ENCODE data around the gene ARHGAP10. TPM values are rescaled to one million over a fixed set of nuclear protein-coding genes. Genes with fewer than 3 reads are reported as not detected.

ARHGAP10 gene
- total RNA-seq, 1 experiment from 2014 or later, result 11.7 TPM

DNA sequence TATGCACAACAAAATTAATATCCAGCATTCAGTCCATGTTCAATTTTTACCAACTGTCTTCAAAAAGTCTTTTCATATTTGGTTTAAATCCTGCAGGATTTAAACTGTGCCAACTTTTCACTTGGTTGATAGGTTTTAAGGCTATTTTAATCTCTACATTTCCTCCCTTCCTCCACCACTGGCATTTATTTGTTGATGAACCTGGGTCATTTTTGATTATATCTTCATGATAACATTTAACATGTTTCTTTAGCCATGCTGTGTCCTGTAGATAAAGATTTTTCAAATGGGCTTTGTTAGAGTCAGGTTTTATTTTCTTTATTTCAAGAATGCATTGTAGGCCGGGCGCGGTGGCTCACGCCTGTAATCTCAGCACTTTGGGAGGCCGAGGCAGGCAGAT is 216.4 kb downstream of the ARHGAP10 start:
- Histone ChIP-seq H3K4me1 (ENCODE audit: control insufficient read depth, insufficient read depth, low read length) (no peaks in the 10 kb centered on the region), H3K27ac (ENCODE audit: low read length) (no peak overlapping the region), H3K27me3 (ENCODE audit: control insufficient read depth, insufficient read depth, low read length) (no peaks in the 10 kb centered on the region), H3K4me3 (ENCODE audit: low read depth in 2 of 2, low read length in 2 of 2) (no peak overlapping the region), H3K9me3 (ENCODE audit: control insufficient read depth, insufficient read depth, low read depth, low read length) (no peaks in the 10 kb centered on the region), H3K36me3 (ENCODE audit: control insufficient read depth, insufficient read depth, low read length) (no peaks in the 10 kb centered on the region; the same call in 1 of the 2 replicates)
- BruUV-seq (replicated peaks), result no TSS peak
- no peak for ATAC-seq
- TF ChIP-seq, protein P1, sequence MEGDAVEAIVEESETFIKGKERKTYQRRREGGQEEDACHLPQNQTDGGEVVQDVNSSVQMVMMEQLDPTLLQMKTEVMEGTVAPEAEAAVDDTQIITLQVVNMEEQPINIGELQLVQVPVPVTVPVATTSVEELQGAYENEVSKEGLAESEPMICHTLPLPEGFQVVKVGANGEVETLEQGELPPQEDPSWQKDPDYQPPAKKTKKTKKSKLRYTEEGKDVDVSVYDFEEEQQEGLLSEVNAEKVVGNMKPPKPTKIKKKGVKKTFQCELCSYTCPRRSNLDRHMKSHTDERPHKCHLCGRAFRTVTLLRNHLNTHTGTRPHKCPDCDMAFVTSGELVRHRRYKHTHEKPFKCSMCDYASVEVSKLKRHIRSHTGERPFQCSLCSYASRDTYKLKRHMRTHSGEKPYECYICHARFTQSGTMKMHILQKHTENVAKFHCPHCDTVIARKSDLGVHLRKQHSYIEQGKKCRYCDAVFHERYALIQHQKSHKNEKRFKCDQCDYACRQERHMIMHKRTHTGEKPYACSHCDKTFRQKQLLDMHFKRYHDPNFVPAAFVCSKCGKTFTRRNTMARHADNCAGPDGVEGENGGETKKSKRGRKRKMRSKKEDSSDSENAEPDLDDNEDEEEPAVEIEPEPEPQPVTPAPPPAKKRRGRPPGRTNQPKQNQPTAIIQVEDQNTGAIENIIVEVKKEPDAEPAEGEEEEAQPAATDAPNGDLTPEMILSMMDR (IDR thresholded peaks at IDR 0.05), result no peak
- TF ChIP-seq, protein P2, sequence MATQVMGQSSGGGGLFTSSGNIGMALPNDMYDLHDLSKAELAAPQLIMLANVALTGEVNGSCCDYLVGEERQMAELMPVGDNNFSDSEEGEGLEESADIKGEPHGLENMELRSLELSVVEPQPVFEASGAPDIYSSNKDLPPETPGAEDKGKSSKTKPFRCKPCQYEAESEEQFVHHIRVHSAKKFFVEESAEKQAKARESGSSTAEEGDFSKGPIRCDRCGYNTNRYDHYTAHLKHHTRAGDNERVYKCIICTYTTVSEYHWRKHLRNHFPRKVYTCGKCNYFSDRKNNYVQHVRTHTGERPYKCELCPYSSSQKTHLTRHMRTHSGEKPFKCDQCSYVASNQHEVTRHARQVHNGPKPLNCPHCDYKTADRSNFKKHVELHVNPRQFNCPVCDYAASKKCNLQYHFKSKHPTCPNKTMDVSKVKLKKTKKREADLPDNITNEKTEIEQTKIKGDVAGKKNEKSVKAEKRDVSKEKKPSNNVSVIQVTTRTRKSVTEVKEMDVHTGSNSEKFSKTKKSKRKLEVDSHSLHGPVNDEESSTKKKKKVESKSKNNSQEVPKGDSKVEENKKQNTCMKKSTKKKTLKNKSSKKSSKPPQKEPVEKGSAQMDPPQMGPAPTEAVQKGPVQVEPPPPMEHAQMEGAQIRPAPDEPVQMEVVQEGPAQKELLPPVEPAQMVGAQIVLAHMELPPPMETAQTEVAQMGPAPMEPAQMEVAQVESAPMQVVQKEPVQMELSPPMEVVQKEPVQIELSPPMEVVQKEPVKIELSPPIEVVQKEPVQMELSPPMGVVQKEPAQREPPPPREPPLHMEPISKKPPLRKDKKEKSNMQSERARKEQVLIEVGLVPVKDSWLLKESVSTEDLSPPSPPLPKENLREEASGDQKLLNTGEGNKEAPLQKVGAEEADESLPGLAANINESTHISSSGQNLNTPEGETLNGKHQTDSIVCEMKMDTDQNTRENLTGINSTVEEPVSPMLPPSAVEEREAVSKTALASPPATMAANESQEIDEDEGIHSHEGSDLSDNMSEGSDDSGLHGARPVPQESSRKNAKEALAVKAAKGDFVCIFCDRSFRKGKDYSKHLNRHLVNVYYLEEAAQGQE (IDR thresholded peaks at IDR 0.05; ENCODE audit: insufficient read depth in 1 of 2, low read depth in 2 of 2, low read length in 1 of 2), result no peak
- no peak for TF ChIP-seq TCF7L2 (IDR thresholded peaks at IDR 0.05; ENCODE audit: low read depth, low read length)
- TF ChIP-seq POLR2AphosphoS5 (IDR thresholded peaks at IDR 0.05; ENCODE audit: low read depth, low read length), result no peak
- TF ChIP-seq SIN3A (IDR thresholded peaks at IDR 0.05; ENCODE audit: borderline replicate concordance, insufficient read depth, low read depth, low read length), result no peak
- intact Hi-C loops (cut with micrococcal nuclease; ENCODE audit: unreplicated experiment), result no loop called here
- in situ Hi-C loops (cut with HindIII; ENCODE audit: low pct_unique_long_range_greater_than_20kb, low sequenced_read_pairs), result no loop called here
- DNase-seq (ENCODE audit: low read depth, low spot score), result no peak
- ChIA-PET POLR2A (no interaction called here), CTCF (interaction anchor here (0.7 kb wide), 1 partner anchor 12 kb away, joined by 4 read pairs; no protein-coding TSS in a partner anchor)

- no peak for DNase-seq (ENCODE audit: low read depth, low spot score)
- no peak for ATAC-seq
- POLR2A ChIA-PET, result no interaction called here
- Histone ChIP-seq H3K36me3 (ENCODE audit: control insufficient read depth, insufficient read depth, low read length) (no peaks in the 10 kb centered on the region; the same call in 1 of the 2 replicates), H3K27me3 (ENCODE audit: control insufficient read depth, insufficient read depth, low read length) (no peaks in the 10 kb centered on the region), H3K27ac (ENCODE audit: low read length) (no peak overlapping the region), H3K4me1 (ENCODE audit: control insufficient read depth, insufficient read depth, low read length) (no peaks in the 10 kb centered on the region), H3K9me3 (ENCODE audit: control insufficient read depth, insufficient read depth, low read depth, low read length) (no peaks in the 10 kb centered on the region), H3K4me3 (ENCODE audit: low read depth in 2 of 2, low read length in 2 of 2) (no peak overlapping the region)
- CTCF ChIA-PET, result no interaction called here
- intact Hi-C loops (cut with micrococcal nuclease; ENCODE audit: unreplicated experiment), result no loop called here
- TF ChIP-seq, protein P1 (IDR thresholded peaks at IDR 0.05), result no peak
- TF ChIP-seq, protein P2 (IDR thresholded peaks at IDR 0.05; ENCODE audit: insufficient read depth in 1 of 2, low read depth in 2 of 2, low read length in 1 of 2), result no peak
- TF ChIP-seq POLR2AphosphoS5 (IDR thresholded peaks at IDR 0.05; ENCODE audit: low read depth, low read length) (no peak), TCF7L2 (IDR thresholded peaks at IDR 0.05; ENCODE audit: low read depth, low read length) (no peak), SIN3A (IDR thresholded peaks at IDR 0.05; ENCODE audit: borderline replicate concordance, insufficient read depth, low read depth, low read length) (no peak)
- in situ Hi-C loops (cut with HindIII; ENCODE audit: low pct_unique_long_range_greater_than_20kb, low sequenced_read_pairs), result no loop called here
- no TSS peak for BruUV-seq (replicated peaks)
Measured at GRCh38 chr4:147950261-147950660, 218.4 kb downstream of the ARHGAP10 start.

Measured in Panc1 (cell line).